WTC11 (cell line): ENCODE data around the gene SMCP. TPM values are rescaled to one million over a fixed set of nuclear protein-coding genes. Genes with fewer than 3 reads are reported as not detected.

Experiments used
- ATAC-seq: fragments of 200-7000 bp; cut with Tn5 transposase; 2 replicates; pipeline ENCODE4 v1.10.0; 2021; ENCODE audit warnings: mild to moderate bottlenecking, moderate library complexity
- CTCF ChIA-PET: fragments of 300-600 bp; sonication (Branson Sonifier 250); formaldehyde crosslinking; loops from one replicate; lab custom pipeline; 2021; ENCODE audit warnings: antibody characterized with exemption; lab: Charles Lee
- POLR2A ChIA-PET: fragments of 350-600 bp; sonication (Branson Sonifier 250); formaldehyde crosslinking; loops from one replicate; lab custom pipeline; 2021; ENCODE audit warnings: antibody characterized with exemption; lab: Charles Lee
- DNase-seq: peaks from one replicate; pipeline ENCODE4 v3.0.0; 2021; ENCODE audit warnings: low spot score
- H3K27ac Mint-ChIP-seq: 2 replicates; pipeline ENCODE4 v1.8.0; 2021; ENCODE audit warnings: mixed read lengths
- H3K27me3 Mint-ChIP-seq: 2 replicates; pipeline ENCODE4 v1.8.0; 2021; ENCODE audit warnings: low read depth, mild to moderate bottlenecking, moderate library complexity, mixed read lengths
- H3K36me3 Mint-ChIP-seq: 2 replicates; pipeline ENCODE4 v1.8.0; 2021; ENCODE audit warnings: mixed read lengths
- H3K4me1 Mint-ChIP-seq: 2 replicates; pipeline ENCODE4 v1.8.0; 2022; ENCODE audit warnings: mixed read lengths
- H3K4me3 Mint-ChIP-seq: 2 replicates; pipeline ENCODE4 v1.8.0; 2021; ENCODE audit warnings: mild to moderate bottlenecking, moderate library complexity, mixed read lengths
- H3K9me3 Mint-ChIP-seq: 2 replicates; pipeline ENCODE4 v1.8.0; 2021; ENCODE audit warnings: mixed read lengths
- ATF1 ChIP-seq: sonication (generic); formaldehyde crosslinking; IDR thresholded peaks from 2 replicates; pipeline ENCODE4 v1.8.1; 2023; ENCODE audit warnings: mild to moderate bottlenecking, moderate library complexity, missing genetic modification reagents
- CREM ChIP-seq: sonication (generic); formaldehyde crosslinking; IDR thresholded peaks from 2 replicates; pipeline ENCODE4 v1.8.1; 2022; ENCODE audit warnings: mild to moderate bottlenecking, missing genetic modification reagents, moderate library complexity
- ELF4 ChIP-seq: sonication (generic); formaldehyde crosslinking; IDR thresholded peaks from 2 replicates; pipeline ENCODE4 v1.8.1; 2022; ENCODE audit warnings: low read depth, mild to moderate bottlenecking, moderate library complexity, missing genetic modification reagents
- EMX1 ChIP-seq: fragments of 250-450 bp; sonication (Bioruptor Pico); IDR thresholded peaks from 2 replicates; pipeline ENCODE4 v1.8.0; 2021; ENCODE audit warnings: mild to moderate bottlenecking
- GTF2I ChIP-seq: fragments of 250-450 bp; sonication (Bioruptor Pico); conservative IDR thresholded peaks from 2 replicates; pipeline ENCODE4 v1.4.0; 2021; ENCODE audit warnings: mild to moderate bottlenecking
- KAT7 ChIP-seq: sonication (generic); formaldehyde crosslinking; IDR thresholded peaks from 2 replicates; pipeline ENCODE4 v1.8.1; 2023; ENCODE audit warnings: missing genetic modification reagents, mild to moderate bottlenecking, borderline replicate concordance
- NR2C2 ChIP-seq: sonication (generic); formaldehyde crosslinking; IDR thresholded peaks from 2 replicates; pipeline ENCODE4 v1.8.0; 2022; ENCODE audit warnings: mild to moderate bottlenecking, missing genetic modification reagents
- NR3C1 ChIP-seq: sonication (generic); formaldehyde crosslinking; conservative IDR thresholded peaks from 2 replicates; pipeline ENCODE4 v1.8.1; 2023; ENCODE audit warnings: low read depth, mild to moderate bottlenecking, missing genetic modification reagents
- SMAD3 ChIP-seq: sonication (generic); formaldehyde crosslinking; IDR thresholded peaks from 2 replicates; pipeline ENCODE4 v1.8.0; 2022; ENCODE audit warnings: missing genetic modification reagents, mild to moderate bottlenecking, borderline replicate concordance
- TCF7 ChIP-seq: sonication (generic); formaldehyde crosslinking; IDR thresholded peaks from 2 replicates; pipeline ENCODE4 v1.8.0; 2022; ENCODE audit warnings: mild to moderate bottlenecking, low read depth, missing genetic modification reagents, moderate library complexity
- TEAD1 ChIP-seq: sonication (generic); formaldehyde crosslinking; IDR thresholded peaks from 2 replicates; pipeline ENCODE4 v1.8.0; 2022; ENCODE audit warnings: mild to moderate bottlenecking, missing genetic modification reagents
- TP53 ChIP-seq: sonication (generic); formaldehyde crosslinking; IDR thresholded peaks from 2 replicates; pipeline ENCODE4 v1.8.1; 2023; ENCODE audit warnings: mild to moderate bottlenecking, missing genetic modification reagents
- ZNF138 ChIP-seq: sonication (generic); formaldehyde crosslinking; conservative IDR thresholded peaks from 2 replicates; pipeline ENCODE4 v1.8.1; 2022; ENCODE audit warnings: mild to moderate bottlenecking, moderate library complexity, missing genetic modification reagents
- total RNA-seq: library from RNA; stranded (reverse); gene quantifications from 3 replicates; pipeline ENCODE4 v1.2.3, GENCODE V29; 2021
- TF ChIP-seq, protein P1 (sequence below): sonication (generic); formaldehyde crosslinking; IDR thresholded peaks from 2 replicates; pipeline ENCODE4 v1.8.0; 2022; ENCODE audit warnings: mild to moderate bottlenecking, missing genetic modification reagents
- TF ChIP-seq, protein P2 (sequence below): fragments of 250-450 bp; sonication (Bioruptor Pico); IDR thresholded peaks from 2 replicates; pipeline ENCODE4 v1.9.0; 2021; ENCODE audit warnings: mild to moderate bottlenecking
- TF ChIP-seq, protein P3 (sequence below): sonication (generic); formaldehyde crosslinking; IDR thresholded peaks from 2 replicates; pipeline ENCODE4 v1.8.0; 2023; ENCODE audit warnings: missing genetic modification reagents, mild to moderate bottlenecking, borderline replicate concordance
- TF ChIP-seq, protein P4 (sequence below): sonication (generic); formaldehyde crosslinking; IDR thresholded peaks from 2 replicates; pipeline ENCODE4 v1.8.1; 2023; ENCODE audit warnings: mild to moderate bottlenecking, missing genetic modification reagents

The SMCP gene
- total RNA-seq, 1 experiment from 2014 or later: not detected

DNA sequence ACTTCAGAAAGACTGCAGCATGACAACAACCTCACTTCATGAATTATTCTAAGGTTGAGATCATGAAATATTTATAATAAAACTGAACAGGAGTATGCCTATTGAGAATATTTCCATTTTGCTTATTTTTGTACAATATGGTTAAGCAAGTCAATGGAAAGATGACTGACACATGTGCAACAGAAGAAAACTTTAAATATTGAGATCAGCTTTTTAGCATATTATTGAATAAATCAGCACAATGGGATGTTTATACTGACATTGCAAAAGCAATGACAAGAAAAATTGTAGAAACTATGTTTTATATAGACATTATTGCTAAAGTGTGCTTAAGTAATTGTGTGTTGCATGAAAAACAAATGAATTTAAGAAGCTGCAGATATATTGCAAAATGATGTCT lies 13.7 kb upstream of the SMCP start:
- Mint-ChIP-seq H3K4me3 (no peak overlapping the region), H3K36me3 (peaks cover 28% of the 10 kb centered on the region), H3K27ac (no peak overlapping the region), H3K9me3 (peaks cover 42% of the 10 kb centered on the region), H3K27me3 (peaks cover 10% of the 10 kb centered on the region; the same call in 1 of the 2 replicates), H3K4me1 (no peaks in the 10 kb centered on the region)
- ChIA-PET POLR2A (no interaction called here), CTCF (interaction anchor here (1.2 kb wide), 1 partner anchor 14 kb away, joined by 5 read pairs; the partner anchor contains the start of gene SMCP)
- DNase-seq (no peak), ATAC-seq (no peak)
- TF ChIP-seq NR2C2 (no peak), TCF7 (CRISPR knock-in tag) (no peak), ATF1 (no peak), KAT7 (no peak), TEAD1 (CRISPR knock-in tag) (no peak), GTF2I (CRISPR knock-in tag) (no peak), ELF4 (CRISPR knock-in tag) (no peak), ZNF138 (CRISPR knock-in tag) (no peak), CREM (no peak), TP53 (CRISPR knock-in tag) (no peak), NR3C1 (CRISPR knock-in tag) (no peak), SMAD3 (CRISPR knock-in tag) (no peak), EMX1 (CRISPR knock-in tag) (no peak)
- TF ChIP-seq, protein P1, sequence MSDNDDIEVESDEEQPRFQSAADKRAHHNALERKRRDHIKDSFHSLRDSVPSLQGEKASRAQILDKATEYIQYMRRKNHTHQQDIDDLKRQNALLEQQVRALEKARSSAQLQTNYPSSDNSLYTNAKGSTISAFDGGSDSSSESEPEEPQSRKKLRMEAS (CRISPR knock-in tag): no peak
- TF ChIP-seq, protein P2, sequence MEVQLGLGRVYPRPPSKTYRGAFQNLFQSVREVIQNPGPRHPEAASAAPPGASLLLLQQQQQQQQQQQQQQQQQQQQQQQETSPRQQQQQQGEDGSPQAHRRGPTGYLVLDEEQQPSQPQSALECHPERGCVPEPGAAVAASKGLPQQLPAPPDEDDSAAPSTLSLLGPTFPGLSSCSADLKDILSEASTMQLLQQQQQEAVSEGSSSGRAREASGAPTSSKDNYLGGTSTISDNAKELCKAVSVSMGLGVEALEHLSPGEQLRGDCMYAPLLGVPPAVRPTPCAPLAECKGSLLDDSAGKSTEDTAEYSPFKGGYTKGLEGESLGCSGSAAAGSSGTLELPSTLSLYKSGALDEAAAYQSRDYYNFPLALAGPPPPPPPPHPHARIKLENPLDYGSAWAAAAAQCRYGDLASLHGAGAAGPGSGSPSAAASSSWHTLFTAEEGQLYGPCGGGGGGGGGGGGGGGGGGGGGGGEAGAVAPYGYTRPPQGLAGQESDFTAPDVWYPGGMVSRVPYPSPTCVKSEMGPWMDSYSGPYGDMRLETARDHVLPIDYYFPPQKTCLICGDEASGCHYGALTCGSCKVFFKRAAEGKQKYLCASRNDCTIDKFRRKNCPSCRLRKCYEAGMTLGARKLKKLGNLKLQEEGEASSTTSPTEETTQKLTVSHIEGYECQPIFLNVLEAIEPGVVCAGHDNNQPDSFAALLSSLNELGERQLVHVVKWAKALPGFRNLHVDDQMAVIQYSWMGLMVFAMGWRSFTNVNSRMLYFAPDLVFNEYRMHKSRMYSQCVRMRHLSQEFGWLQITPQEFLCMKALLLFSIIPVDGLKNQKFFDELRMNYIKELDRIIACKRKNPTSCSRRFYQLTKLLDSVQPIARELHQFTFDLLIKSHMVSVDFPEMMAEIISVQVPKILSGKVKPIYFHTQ (CRISPR knock-in tag): no peak
- TF ChIP-seq, protein P3, sequence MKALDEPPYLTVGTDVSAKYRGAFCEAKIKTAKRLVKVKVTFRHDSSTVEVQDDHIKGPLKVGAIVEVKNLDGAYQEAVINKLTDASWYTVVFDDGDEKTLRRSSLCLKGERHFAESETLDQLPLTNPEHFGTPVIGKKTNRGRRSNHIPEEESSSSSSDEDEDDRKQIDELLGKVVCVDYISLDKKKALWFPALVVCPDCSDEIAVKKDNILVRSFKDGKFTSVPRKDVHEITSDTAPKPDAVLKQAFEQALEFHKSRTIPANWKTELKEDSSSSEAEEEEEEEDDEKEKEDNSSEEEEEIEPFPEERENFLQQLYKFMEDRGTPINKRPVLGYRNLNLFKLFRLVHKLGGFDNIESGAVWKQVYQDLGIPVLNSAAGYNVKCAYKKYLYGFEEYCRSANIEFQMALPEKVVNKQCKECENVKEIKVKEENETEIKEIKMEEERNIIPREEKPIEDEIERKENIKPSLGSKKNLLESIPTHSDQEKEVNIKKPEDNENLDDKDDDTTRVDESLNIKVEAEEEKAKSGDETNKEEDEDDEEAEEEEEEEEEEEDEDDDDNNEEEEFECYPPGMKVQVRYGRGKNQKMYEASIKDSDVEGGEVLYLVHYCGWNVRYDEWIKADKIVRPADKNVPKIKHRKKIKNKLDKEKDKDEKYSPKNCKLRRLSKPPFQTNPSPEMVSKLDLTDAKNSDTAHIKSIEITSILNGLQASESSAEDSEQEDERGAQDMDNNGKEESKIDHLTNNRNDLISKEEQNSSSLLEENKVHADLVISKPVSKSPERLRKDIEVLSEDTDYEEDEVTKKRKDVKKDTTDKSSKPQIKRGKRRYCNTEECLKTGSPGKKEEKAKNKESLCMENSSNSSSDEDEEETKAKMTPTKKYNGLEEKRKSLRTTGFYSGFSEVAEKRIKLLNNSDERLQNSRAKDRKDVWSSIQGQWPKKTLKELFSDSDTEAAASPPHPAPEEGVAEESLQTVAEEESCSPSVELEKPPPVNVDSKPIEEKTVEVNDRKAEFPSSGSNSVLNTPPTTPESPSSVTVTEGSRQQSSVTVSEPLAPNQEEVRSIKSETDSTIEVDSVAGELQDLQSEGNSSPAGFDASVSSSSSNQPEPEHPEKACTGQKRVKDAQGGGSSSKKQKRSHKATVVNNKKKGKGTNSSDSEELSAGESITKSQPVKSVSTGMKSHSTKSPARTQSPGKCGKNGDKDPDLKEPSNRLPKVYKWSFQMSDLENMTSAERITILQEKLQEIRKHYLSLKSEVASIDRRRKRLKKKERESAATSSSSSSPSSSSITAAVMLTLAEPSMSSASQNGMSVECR: no peak

DNA sequence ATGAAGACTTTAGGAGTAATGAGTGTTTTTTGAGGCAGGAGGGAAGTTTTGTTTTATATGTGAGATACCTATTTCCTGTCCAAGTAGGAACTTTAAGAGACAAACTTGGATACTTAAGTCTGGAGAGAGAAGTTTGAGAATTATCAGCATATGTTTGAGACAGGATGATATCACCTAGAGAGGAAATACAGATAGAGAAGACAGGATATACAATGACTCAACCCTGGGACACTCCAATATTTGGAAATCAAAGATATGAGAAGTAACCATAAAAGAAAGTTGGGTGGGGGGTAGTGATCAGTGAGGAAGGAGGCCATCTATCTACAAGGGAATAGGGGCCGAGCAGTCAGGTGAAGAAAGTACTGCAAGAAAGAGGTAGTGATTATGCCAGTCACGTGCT lies 11.8 kb upstream of the SMCP start:
- DNase-seq: no peak
- H3K4me1 Mint-ChIP-seq: no peaks in the 10 kb centered on the region
- H3K27me3 Mint-ChIP-seq: peaks cover 4% of the 10 kb centered on the region
- TF ChIP-seq, protein P4, sequence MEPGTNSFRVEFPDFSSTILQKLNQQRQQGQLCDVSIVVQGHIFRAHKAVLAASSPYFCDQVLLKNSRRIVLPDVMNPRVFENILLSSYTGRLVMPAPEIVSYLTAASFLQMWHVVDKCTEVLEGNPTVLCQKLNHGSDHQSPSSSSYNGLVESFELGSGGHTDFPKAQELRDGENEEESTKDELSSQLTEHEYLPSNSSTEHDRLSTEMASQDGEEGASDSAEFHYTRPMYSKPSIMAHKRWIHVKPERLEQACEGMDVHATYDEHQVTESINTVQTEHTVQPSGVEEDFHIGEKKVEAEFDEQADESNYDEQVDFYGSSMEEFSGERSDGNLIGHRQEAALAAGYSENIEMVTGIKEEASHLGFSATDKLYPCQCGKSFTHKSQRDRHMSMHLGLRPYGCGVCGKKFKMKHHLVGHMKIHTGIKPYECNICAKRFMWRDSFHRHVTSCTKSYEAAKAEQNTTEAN (CRISPR knock-in tag): no peak
- H3K27ac Mint-ChIP-seq: no peak overlapping the region
- peaks cover 11% of the 10 kb centered on the region for H3K36me3 Mint-ChIP-seq
- CTCF ChIA-PET: no interaction called here
- POLR2A ChIA-PET: no interaction called here
- H3K4me3 Mint-ChIP-seq: no peak overlapping the region
- no peak for ATAC-seq
- peaks cover 23% of the 10 kb centered on the region for H3K9me3 Mint-ChIP-seq
